GM12878 (cell line): ENCODE data around the gene DUS1L. TPM values are rescaled to one million over a fixed set of nuclear protein-coding genes. Genes with fewer than 3 reads are reported as not detected.

Source experiments
- ASH2L ChIP-seq: fragments of 300-600, 200-600 bp; sonication (generic); IDR thresholded peaks from 2 replicates; pipeline ENCODE4 v1.6.1; 2017; ENCODE audit warnings: low read depth, mild to moderate bottlenecking, borderline replicate concordance
- BCL11A ChIP-seq: IDR thresholded peaks from 2 replicates; pipeline ENCODE4 v1.6.1; 2011; ENCODE audit warnings: low read depth, low read length
- HDGF ChIP-seq: fragments of 450-650 bp; IDR thresholded peaks from 2 replicates; pipeline ENCODE4 v1.6.1; 2016; ENCODE audit warnings: antibody characterized with exemption
- IKZF2 ChIP-seq, 2 experiments: fragments of 450-650 bp; IDR thresholded peaks; 2 replicates each; pipeline ENCODE4 v1.6.1; 2017; ENCODE audit warnings: mild to moderate bottlenecking in 2 of 2, moderate library complexity in 2 of 2
- NFIC ChIP-seq: IDR thresholded peaks from 2 replicates; pipeline ENCODE4 v1.6.1; 2012; ENCODE audit warnings: low read depth, mild to moderate bottlenecking, inconsistent platforms, low read length, moderate library complexity
- NFYB ChIP-seq: IDR thresholded peaks from 2 replicates; pipeline ENCODE4 v1.6.1; 2011; ENCODE audit warnings: low read depth, mild to moderate bottlenecking, low read length, improper control_type of control experiment, moderate library complexity; ENCODE audit not compliant: insufficient read depth
- NR2F1 ChIP-seq: fragments of 450-650 bp; conservative IDR thresholded peaks from 2 replicates; pipeline ENCODE4 v1.6.1; 2017; ENCODE audit warnings: mild to moderate bottlenecking
- RB1 ChIP-seq: fragments of 450-650 bp; formaldehyde crosslinking; IDR thresholded peaks from 2 replicates; pipeline ENCODE4 v1.6.1; 2017; ENCODE audit warnings: mild to moderate bottlenecking, borderline replicate concordance
- SMARCA5 ChIP-seq: fragments of 450-650 bp; IDR thresholded peaks from 2 replicates; pipeline ENCODE4 v1.6.1; 2017; ENCODE audit warnings: mild to moderate bottlenecking
- SPI1 ChIP-seq: IDR thresholded peaks from 2 replicates; pipeline ENCODE4 v1.6.1; 2011; ENCODE audit warnings: low read depth, mild to moderate bottlenecking, low read length, moderate library complexity, borderline replicate concordance; ENCODE audit not compliant: insufficient read depth
- YY1 ChIP-seq: IDR thresholded peaks from 2 replicates; pipeline ENCODE4 v1.6.1; 2011; ENCODE audit warnings: low read depth, mild to moderate bottlenecking, low read length
- polyA plus RNA-seq, 11 experiments: library from polyadenylated mRNA; depleted of rRNA in 4 of 11; unstranded in 6 of 11; stranded (reverse) in 5 of 11; fragments of >200 nt; fragmentation: Nextera tagmentation in 4 of 11; fragmentation: Illumina TruSeq in 1 of 11; extraction: Ambion mirVana in 4 of 11; extraction: Trizol in 1 of 11; gene quantifications; 1 replicate in 1 of 11; 2 replicates in 10 of 11; pipeline versions ENCODE4 v1.2.1 to v1.2.3, GENCODE V29; 2011 to 2016; ENCODE audit warnings: inconsistent platforms in 2 of 11, missing spikeins in 2 of 11, low read depth in 1 of 11
- total RNA-seq, 4 experiments: library from RNA; depleted of rRNA in 3 of 4; stranded (reverse); fragments of >200 nt in 3 of 4; fragmentation: Illumina TruSeq in 1 of 4; extraction: Trizol in 1 of 4; gene quantifications; 2 replicates each; pipeline versions ENCODE4 v1.2.1 to v1.2.3, GENCODE V29; 2013 to 2021
- TF ChIP-seq, protein P1 (sequence below): fragments of 450-650 bp; IDR thresholded peaks from 2 replicates; pipeline ENCODE4 v1.6.1; 2017; ENCODE audit warnings: mild to moderate bottlenecking, moderate library complexity
- TF ChIP-seq, protein P2 (sequence below): IDR thresholded peaks from 2 replicates; pipeline ENCODE4 v1.6.1; 2012; ENCODE audit warnings: low read depth, low read length, improper control_type of control experiment
- TF ChIP-seq, protein P3 (sequence below): fragments of 150-350 bp; IDR thresholded peaks from 2 replicates; pipeline ENCODE4 v1.6.1; 2016; ENCODE audit warnings: low read depth, low read length
- TF ChIP-seq, protein P4 (sequence below): IDR thresholded peaks from 2 replicates; pipeline ENCODE4 v1.6.1; 2011; ENCODE audit warnings: low read depth, mild to moderate bottlenecking, low read length, moderate library complexity, borderline replicate concordance; ENCODE audit errors: extremely low read depth
- TF ChIP-seq, protein P5 (sequence below): fragments of 450-650 bp; IDR thresholded peaks from 2 replicates; pipeline ENCODE4 v1.6.1; 2017; ENCODE audit warnings: mild to moderate bottlenecking
- TF ChIP-seq, protein P6 (sequence below): IDR thresholded peaks from 2 replicates; pipeline ENCODE4 v1.6.1; 2012; ENCODE audit warnings: low read depth, low read length, improper control_type of control experiment

The DUS1L gene
- total and polyA plus RNA-seq, 10 of the 15 experiments (the other 5 are each of a cell fraction or from before 2014, with no cell fraction given): 6.1 to 157 (median 44.5) TPM

DNA sequence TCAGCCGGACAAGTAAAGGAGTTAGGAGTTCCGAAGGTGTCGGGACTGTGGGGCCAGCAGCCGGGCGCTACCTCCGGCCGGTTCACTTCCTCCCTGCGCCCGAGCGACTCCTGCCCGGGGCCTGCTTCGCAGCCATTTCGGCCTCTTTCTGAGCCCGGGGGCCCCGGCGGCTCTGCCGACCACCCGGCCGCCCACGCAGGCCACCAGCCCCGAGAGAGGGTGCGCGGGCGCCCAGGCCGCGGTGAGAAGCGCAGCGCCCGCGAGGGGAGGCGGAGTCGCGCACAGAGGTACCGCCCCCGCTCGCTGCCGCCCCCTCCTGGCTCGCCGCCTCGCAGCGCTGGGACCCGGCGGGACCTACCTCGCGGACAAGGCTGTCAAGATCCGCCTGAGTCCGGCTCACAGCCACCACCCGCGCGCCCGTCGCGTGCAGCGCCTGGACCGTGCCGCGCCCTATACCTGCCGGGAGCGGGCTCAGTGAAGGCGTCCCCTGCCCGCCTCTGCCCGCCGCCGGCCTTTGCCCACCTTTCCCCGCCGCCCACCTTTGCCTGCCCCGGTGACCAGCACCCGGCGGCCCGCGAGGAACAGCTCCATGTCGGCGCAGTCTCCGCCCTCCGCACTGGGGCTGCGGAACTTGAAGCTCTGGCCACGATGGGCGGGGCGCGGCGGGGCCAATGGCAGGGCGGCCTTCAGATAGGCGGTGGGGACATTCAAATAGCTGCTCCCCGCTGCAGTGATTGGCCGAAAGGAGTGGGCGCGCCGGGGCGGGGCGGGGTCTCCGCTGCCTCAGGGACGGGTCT, 28.3 kb downstream of the DUS1L start, which contains the start of gene DCXR (continued):
- TF ChIP-seq, protein P1, sequence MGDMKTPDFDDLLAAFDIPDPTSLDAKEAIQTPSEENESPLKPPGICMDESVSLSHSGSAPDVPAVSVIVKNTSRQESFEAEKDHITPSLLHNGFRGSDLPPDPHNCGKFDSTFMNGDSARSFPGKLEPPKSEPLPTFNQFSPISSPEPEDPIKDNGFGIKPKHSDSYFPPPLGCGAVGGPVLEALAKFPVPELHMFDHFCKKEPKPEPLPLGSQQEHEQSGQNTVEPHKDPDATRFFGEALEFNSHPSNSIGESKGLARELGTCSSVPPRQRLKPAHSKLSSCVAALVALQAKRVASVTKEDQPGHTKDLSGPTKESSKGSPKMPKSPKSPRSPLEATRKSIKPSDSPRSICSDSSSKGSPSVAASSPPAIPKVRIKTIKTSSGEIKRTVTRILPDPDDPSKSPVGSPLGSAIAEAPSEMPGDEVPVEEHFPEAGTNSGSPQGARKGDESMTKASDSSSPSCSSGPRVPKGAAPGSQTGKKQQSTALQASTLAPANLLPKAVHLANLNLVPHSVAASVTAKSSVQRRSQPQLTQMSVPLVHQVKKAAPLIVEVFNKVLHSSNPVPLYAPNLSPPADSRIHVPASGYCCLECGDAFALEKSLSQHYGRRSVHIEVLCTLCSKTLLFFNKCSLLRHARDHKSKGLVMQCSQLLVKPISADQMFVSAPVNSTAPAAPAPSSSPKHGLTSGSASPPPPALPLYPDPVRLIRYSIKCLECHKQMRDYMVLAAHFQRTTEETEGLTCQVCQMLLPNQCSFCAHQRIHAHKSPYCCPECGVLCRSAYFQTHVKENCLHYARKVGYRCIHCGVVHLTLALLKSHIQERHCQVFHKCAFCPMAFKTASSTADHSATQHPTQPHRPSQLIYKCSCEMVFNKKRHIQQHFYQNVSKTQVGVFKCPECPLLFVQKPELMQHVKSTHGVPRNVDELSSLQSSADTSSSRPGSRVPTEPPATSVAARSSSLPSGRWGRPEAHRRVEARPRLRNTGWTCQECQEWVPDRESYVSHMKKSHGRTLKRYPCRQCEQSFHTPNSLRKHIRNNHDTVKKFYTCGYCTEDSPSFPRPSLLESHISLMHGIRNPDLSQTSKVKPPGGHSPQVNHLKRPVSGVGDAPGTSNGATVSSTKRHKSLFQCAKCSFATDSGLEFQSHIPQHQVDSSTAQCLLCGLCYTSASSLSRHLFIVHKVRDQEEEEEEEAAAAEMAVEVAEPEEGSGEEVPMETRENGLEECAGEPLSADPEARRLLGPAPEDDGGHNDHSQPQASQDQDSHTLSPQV: peak; percentile 48; the same call in 1 of the 2 replicates
- peak; percentile 91 for TF ChIP-seq NFYB
- peak; percentile 84; the same call in 1 of the 2 replicates for TF ChIP-seq RB1
- TF ChIP-seq IKZF2 (IDR thresholded peaks at IDR 0.05): no peak
- TF ChIP-seq NR2F1: peak; percentile 86
- TF ChIP-seq, protein P2, sequence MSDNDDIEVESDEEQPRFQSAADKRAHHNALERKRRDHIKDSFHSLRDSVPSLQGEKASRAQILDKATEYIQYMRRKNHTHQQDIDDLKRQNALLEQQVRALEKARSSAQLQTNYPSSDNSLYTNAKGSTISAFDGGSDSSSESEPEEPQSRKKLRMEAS: peak; percentile 33; the same call in 1 of the 2 replicates
- TF ChIP-seq, protein P3, sequence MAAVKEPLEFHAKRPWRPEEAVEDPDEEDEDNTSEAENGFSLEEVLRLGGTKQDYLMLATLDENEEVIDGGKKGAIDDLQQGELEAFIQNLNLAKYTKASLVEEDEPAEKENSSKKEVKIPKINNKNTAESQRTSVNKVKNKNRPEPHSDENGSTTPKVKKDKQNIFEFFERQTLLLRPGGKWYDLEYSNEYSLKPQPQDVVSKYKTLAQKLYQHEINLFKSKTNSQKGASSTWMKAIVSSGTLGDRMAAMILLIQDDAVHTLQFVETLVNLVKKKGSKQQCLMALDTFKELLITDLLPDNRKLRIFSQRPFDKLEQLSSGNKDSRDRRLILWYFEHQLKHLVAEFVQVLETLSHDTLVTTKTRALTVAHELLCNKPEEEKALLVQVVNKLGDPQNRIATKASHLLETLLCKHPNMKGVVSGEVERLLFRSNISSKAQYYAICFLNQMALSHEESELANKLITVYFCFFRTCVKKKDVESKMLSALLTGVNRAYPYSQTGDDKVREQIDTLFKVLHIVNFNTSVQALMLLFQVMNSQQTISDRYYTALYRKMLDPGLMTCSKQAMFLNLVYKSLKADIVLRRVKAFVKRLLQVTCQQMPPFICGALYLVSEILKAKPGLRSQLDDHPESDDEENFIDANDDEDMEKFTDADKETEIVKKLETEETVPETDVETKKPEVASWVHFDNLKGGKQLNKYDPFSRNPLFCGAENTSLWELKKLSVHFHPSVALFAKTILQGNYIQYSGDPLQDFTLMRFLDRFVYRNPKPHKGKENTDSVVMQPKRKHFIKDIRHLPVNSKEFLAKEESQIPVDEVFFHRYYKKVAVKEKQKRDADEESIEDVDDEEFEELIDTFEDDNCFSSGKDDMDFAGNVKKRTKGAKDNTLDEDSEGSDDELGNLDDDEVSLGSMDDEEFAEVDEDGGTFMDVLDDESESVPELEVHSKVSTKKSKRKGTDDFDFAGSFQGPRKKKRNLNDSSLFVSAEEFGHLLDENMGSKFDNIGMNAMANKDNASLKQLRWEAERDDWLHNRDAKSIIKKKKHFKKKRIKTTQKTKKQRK: no peak
- TF ChIP-seq, protein P4, sequence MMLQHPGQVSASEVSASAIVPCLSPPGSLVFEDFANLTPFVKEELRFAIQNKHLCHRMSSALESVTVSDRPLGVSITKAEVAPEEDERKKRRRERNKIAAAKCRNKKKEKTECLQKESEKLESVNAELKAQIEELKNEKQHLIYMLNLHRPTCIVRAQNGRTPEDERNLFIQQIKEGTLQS: no peak
- no peak for TF ChIP-seq BCL11A
- TF ChIP-seq HDGF: peak; percentile 84
- peak; percentile 99 for TF ChIP-seq SMARCA5
- TF ChIP-seq, protein P5, sequence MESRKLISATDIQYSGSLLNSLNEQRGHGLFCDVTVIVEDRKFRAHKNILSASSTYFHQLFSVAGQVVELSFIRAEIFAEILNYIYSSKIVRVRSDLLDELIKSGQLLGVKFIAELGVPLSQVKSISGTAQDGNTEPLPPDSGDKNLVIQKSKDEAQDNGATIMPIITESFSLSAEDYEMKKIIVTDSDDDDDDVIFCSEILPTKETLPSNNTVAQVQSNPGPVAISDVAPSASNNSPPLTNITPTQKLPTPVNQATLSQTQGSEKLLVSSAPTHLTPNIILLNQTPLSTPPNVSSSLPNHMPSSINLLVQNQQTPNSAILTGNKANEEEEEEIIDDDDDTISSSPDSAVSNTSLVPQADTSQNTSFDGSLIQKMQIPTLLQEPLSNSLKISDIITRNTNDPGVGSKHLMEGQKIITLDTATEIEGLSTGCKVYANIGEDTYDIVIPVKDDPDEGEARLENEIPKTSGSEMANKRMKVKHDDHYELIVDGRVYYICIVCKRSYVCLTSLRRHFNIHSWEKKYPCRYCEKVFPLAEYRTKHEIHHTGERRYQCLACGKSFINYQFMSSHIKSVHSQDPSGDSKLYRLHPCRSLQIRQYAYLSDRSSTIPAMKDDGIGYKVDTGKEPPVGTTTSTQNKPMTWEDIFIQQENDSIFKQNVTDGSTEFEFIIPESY: peak; percentile 67; the same call in 1 of the 2 replicates
- TF ChIP-seq, protein P6, sequence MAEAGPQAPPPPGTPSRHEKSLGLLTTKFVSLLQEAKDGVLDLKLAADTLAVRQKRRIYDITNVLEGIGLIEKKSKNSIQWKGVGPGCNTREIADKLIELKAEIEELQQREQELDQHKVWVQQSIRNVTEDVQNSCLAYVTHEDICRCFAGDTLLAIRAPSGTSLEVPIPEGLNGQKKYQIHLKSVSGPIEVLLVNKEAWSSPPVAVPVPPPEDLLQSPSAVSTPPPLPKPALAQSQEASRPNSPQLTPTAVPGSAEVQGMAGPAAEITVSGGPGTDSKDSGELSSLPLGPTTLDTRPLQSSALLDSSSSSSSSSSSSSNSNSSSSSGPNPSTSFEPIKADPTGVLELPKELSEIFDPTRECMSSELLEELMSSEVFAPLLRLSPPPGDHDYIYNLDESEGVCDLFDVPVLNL: peak; percentile 55; the same call in 1 of the 2 replicates
- TF ChIP-seq NFIC: no peak
- TF ChIP-seq SPI1: peak; percentile 42; the same call in 1 of the 2 replicates
- no peak for TF ChIP-seq ASH2L
- peak; percentile 85 for TF ChIP-seq YY1
